Prostate gland (tissue), 2 donors: ENCODE data around the gene GRAMD2B.

Source experiments
- POLR2A ChIP-seq: fragments of 450-650 bp; IDR thresholded peaks from one replicate; pipeline ENCODE4 v1.6.1; 2016; ENCODE audit warnings: antibody characterized with exemption, mild to moderate bottlenecking
- POLR2AphosphoS5 ChIP-seq: sonication (generic); formaldehyde crosslinking; IDR thresholded peaks from one replicate; pipeline ENCODE4 v1.6.1; 2017; ENCODE audit warnings: antibody characterized with exemption
- TF ChIP-seq, protein P1 (sequence below), 4 experiments: fragments of 200-600 bp in 2 of 4; fragments of 450-650 bp in 2 of 4; sonication (generic) in 2 of 4; IDR thresholded peaks; 1 replicate in 3 of 4; 2 replicates in 1 of 4; pipeline ENCODE4 v1.5.1; 2016 to 2019; ENCODE audit warnings: antibody characterized with exemption in 4 of 4, mild to moderate bottlenecking in 2 of 4, moderate library complexity in 2 of 4

GRCh38 chr5:126523818-126524510 lies 100.8 kb downstream of the GRAMD2B start:
- TF ChIP-seq, protein P1, sequence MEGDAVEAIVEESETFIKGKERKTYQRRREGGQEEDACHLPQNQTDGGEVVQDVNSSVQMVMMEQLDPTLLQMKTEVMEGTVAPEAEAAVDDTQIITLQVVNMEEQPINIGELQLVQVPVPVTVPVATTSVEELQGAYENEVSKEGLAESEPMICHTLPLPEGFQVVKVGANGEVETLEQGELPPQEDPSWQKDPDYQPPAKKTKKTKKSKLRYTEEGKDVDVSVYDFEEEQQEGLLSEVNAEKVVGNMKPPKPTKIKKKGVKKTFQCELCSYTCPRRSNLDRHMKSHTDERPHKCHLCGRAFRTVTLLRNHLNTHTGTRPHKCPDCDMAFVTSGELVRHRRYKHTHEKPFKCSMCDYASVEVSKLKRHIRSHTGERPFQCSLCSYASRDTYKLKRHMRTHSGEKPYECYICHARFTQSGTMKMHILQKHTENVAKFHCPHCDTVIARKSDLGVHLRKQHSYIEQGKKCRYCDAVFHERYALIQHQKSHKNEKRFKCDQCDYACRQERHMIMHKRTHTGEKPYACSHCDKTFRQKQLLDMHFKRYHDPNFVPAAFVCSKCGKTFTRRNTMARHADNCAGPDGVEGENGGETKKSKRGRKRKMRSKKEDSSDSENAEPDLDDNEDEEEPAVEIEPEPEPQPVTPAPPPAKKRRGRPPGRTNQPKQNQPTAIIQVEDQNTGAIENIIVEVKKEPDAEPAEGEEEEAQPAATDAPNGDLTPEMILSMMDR (IDR thresholded peaks at IDR 0.05): no peak
- TF ChIP-seq POLR2A (no peak), POLR2AphosphoS5 (no peak)
